HG02973 (cell line): Measurements from ENCODE around the gene SBDS.
A peak's percentile ranks its signal among the peaks of the same experiment; 100 is the strongest.
"Not testable (repeated sequence)": the region's sequence is repeated elsewhere in the genome, so short reads cannot be mapped to it uniquely, and the experiment has no call there.

ENCODE experiments used
- ATAC-seq: cut with Tn5 transposase; IDR thresholded peaks from one replicate; pipeline ENCODE4 v1.9.1; 2021; ENCODE audit warnings: moderate library complexity; ENCODE audit not compliant: unreplicated experiment

The SBDS gene

DNA sequence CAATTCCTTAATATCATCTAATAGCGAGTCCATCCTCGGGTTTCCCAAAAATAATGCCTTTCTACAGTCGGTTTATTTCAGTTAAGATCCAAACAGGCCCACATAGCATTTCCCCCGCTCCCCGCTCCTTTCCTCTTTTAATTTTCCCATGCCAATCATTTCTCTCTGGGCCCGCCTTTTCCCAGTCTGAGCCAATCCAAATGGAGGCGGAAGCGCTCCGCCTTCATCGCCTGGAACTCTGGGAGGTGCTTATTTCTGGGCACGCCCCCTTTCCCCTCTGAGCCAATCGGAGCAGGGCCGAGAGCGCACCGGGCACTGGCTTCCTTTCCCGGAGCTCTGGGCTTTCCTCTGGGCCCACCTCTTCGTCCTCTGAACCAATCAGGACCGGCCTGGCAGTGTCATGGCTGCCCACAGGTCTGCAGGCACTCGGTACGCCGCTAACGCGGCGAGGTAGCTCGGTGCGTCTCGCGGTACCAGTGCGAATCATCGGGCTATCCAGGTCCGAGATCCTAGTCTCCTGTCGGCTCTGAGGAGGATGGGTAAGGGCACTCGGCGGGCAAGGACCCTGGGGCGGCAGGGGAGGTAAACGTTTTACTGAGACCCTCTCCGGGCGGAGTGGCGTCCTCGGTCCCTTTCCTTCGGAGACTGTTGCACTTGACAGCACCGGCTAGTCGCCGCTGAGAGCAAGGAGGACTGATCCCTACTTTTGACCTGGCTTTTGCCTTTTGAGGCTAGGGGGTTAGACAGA, 1.2 kb upstream of the SBDS start, which contains the start of gene TYW1:
Gene TYW1 (plus strand): TSS at position 390 of the 748 bp plus-strand sequence. CDS start 146 bp downstream, at position 536.
- ATAC-seq, result peak; percentile 86

DNA sequence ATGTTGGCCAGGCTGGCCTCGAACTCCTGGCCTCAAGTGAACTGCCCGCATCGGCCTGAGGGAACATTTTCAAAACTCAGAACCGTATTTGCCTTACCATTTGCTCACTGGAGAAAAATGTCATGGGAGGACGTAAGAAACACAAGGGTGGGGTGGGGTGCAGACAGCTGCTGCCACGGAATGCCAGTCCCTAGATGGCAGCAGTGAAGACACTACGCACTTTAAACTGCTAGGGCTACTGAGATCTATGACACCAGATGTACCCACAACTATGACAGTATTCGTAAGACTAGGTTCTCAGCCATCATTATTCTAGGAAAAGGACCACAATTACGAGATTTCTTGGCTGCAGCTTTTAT, 716 bp downstream of the SBDS start:
- ATAC-seq, result peak; percentile 15

DNA sequence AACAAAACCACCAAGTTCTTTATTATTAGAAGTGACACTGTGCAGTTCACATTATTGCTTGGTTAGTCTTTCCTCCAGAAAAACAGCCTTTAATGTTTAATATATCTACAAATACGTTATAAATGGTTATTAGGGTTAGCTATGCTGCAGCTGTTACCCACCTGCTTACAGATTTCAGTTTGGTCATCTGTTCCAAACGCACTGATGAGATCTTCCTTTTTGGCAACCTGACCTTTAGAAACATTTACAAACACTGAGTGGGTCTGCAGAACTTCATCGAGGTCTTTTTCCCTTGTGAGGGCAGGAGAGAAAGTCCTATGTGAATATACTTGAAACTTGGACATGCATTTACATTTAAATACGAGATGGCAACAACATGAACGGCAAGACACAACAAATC, 1.3 kb downstream of the SBDS start:
- not testable (repeated sequence) for ATAC-seq

DNA sequence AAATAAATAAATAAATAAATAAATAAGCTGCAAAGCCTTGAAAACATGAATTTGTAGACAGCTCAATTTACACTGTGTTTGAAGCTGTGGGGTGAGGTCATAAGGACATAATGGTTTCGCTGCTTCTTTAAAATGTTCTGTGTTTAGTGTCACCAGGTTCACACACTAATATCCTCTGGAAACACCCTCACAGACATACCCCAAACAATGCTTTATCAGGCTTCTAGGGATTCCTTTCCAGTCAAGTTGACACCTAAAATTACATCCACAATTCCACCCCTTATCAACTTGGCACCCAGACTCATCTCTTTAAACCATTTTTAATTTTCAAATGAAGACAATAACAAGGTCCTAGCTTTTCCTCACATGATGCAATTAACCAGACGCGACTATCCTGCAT, 5.8 kb downstream of the SBDS start:
- not testable (repeated sequence) for ATAC-seq

DNA sequence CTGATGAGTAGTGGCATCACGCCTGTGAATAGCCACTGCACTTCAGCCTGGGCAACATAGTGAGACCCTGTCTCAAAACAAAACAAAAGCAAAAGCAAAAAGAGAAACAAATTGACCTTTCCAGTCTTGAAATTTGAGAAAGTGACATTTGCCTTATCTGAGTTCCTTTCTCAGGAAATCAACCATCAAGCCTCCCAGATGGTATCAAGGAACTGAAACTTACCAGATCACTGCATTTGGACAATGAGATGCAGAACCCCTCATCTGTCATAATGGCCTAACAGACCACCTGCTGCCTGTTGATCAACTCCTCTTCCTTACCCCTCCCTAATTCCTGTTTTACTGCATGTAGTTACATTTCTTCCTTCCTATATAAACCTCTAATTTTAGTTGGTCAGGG, 15.1 kb downstream of the SBDS start:
- ATAC-seq, result not testable (repeated sequence)

DNA sequence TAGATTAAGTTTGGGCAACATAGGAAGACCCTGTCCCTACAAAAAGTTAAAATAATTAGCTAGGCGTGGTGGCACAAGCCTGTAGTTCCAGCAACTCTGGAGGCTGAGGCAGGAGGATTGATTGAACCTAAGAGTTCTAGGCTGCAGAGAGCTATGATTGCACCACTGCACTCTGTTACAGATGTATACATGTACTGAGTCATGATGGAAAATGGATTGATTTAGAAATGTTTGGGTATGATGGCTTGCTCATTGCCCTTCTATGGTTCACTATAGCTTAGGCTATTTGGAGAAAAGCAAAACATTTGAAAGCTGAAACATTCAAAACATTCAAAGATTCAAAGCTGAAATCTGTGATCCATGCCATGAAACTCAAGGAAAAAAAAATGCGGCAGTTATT, 16.4 kb downstream of the SBDS start:
- ATAC-seq, result not testable (repeated sequence)

DNA sequence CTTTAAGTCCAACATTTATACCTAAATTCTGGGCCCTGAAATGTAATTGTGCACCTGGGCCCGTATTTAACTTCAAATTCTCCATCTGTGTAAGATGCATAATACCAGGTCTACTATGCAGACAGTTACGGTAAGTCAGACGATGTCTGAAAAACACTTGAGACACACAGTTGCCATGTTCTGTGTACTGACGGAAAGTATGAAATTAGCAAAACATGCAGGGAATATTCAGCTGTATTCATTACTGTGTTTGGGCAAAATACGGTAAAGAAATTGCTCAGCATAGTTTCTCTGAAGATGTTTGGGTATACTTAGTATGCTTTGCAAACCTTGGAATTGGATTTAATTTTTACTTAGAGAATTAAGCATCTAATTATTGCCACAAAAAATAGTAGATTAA, 17.1 kb downstream of the SBDS start:
- not testable (repeated sequence) for ATAC-seq

DNA sequence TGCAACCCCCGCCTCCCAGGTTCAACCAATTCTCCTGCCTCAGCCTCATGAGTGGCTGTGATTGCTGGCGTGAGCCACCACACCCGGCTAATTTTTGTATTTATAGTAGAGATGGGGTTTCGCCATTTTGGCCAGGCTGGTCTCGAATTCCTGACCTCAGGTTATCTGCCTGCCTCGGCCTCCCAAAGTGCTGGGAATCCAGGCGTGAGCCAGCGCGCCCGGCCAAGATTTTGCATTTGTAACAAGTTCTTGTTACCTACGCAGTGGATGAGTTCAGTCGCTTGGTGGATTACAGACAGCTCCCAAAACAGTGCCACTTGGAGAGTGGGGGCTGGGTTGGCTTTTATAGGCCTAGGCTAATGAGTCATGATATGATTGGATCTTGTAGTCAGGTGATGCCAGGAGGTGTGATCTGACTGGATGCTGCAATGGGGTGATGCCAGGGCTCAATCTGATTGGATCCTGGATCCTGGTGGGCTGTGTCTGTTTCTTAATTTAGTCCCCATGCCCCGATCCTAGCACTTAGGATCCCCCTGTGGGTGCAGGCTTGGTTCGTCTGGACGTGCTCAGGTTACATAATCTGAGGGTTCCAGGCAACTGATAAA, 20.3 kb downstream of the SBDS start:
- ATAC-seq, result no peak

DNA sequence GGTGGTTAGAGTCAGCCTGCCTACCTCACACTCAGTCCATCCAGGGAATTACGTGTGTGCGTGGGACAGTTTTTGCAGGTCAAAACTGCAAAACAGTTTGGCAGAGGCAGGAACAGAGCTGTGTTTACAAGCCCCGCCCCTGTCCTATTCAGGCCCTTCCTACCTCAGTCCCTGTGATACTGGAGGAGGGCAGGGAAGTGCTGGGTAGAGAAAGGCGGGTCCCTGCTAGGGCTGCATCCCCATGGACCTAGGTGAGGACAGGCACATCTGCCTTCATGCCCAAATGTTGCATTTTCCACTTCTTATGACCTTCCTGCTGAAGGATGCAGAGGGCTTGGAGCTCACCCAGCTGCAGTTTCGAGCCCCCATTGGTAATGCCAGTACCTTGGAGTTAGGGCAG, 25.1 kb downstream of the SBDS start:
- no peak for ATAC-seq

DNA sequence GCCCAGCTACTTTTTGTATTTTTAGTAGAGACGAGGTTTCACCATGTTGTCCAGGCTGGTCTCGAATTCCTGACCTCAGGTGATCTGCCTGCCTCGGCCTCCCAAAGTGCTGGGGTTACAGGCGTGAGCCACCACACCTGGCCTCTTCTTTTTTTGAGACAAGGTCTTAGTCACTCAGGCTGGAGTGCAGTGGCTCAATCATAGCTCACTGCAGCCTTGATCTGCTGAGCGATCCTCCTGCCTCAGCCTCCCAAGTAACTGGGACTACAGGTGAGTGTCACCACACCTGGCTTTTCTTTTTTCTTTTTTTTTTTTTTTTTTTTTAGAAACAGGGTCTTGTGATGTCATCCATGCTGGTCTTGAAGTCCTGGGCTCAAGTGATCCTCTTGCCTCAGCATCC, 26.4 kb downstream of the SBDS start:
- ATAC-seq, result not testable (repeated sequence)

DNA sequence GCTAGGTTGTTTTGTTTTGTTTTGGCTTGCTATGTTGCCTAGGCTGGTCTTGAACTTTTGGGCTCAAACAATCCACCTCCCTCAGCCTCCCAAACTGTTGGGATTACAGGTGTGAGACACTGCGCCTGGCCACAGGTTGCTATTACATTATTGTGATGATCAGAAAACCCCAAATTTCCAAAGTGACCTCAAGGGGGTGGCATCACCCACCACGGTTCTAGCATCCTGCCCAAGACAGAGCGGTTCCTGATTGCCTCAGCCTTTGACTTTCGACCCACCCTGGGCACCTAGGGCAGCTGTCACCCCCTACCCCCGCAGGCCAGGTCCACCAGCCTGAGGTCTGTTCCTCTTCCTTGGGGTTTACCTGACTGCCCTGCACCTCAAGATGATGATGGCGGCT, 28.4 kb downstream of the SBDS start:
- no peak for ATAC-seq

DNA sequence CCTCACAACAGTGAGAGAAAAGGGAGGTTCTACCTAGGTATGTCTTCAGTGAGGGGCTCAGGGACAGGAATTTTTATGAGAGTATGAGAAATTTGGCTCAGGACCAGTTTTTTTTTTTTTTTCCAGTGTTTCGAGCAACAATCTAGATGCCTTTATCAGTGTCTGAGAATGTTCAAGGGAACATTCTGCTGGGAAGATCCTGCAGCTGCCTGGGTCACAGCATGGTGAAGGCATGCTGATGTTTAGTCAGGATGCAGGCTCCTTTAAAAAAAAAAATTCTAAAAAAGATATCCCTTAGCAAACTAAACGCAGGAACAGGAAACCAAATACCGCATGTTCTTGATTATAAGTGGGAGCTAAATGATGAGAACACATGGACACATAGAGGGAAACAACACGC, 31.0 kb downstream of the SBDS start:
- no peak for ATAC-seq

DNA sequence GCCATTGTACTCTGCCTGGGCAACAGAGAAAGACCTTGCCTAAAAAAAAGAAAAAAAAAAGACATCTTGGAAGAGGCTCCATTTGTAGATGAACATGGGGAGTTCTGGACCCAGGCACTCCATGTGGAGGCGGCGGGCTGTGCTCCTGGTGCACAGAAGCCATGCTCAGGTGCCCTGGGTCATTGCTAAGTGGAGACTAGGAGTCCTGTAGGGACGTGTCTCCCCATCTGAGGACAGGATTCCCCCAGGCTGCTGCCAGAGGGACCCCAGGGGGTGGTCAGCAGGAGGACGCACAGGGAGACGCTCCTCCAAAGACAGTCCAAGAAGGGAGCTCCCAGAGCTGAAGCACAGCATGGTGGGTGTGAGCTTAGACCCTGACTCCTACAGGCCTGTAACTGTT, 34.3 kb downstream of the SBDS start:
- ATAC-seq, result no peak

DNA sequence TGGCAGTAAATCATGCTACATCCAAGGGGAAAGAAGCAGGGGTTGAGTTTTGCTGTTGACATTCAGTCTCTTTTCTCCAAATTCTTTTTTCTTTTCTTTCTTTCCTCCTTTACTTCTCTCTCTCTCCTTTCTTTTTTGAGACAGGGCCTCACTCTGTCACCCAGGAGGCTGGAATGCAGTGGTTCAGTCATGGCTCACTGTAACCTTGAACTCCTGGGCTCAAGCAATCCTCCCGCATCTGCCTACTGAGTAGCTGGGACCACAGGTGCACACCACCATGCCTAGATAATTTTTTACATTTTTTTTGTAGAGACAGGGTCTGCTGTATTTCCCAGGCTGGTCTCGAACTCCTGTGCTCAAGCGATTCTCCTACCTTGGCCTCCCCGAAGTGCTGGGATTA, 35.2 kb downstream of the SBDS start:
- ATAC-seq, result no peak

DNA sequence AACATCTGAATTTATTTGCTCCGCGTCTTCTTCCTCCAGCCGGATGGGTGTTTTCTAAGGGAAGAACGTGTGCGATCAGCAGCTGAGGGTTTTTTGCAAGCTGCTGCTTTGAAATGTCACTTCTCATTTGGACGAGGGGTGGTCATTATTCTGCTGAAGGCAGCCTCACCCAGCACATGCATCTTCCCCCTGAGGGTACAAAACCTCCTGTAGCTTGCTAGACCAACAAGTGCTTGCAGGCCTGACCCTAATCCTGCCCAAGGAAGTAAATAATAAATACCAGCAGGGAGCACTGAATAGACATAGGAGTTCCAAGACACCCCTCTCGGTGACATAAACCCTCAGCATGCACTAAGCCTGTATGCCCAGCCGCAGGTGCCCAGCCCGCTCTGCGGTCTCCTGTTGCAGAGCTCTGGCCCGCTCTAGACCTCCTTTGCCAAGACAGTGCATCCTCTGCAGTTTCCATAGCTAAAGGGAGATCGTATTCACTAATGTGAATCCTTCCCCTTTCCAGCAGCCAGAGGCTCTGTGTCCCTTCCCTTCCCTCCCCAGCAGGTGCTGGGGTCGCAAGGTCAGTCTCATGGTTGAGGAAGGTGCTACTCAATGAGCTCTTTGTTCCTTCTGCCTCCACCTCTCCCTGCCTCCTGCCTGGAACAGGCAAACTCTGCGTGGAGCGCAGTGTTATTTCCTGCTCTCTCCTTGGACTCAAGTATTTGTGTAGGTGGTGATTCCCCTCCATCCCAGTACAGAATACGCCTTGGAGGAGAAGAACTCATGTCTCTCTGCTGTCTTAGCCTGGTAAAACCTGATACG, 36.6 kb downstream of the SBDS start:
- ATAC-seq, result no peak

DNA sequence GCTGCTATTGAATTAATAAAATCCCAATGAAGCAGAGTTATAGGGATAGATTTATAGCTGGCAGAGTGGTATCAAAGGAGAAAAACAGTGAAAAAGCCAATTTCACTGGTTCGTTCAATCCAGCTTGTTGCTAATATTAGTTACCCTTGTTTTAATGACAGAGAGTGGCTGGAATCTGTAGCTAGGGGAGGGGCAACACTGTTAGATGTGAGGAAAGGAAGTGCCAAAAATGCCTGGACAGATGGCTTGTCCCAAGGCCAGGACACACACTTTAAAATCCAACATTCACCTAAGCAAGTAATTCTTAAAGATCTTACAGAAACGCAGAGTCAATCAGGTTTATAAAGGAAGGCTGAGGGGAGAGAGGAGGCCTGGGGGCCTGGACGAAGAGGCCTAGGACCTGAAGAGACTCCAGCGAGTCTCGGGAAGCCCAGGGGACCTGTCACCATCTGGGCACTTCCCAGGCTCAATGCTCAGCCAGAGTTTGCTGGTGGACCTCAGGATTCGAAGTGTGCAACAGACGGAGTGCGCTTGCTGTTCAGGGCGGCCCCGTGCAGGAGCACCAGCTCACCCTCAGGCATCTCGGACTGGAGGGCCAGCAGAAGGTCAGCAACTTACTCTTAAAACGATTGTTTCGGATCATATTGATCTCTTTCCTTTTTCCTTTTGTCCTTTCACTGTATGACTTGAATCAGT, 37.6 kb downstream of the SBDS start:
- no peak for ATAC-seq

DNA sequence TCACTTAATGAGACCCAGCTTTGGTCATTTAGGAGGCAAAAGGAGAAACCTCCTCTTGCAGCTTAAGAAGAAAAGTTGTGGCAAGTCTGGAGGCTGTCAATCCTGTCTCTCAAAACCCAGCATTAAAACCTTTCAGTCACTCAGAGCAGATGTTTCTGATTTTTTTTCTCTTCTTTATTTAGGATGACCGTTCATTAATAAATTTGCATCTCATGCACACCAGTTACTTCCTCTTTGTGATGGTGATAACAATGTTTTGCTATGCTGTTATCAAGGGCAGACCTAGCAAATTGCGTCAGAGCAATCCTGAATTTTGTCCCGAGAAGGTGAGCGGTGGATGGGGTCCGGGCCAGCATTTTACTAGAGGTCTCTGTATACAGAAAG, 42.4 kb downstream of the SBDS start:
- no peak for ATAC-seq

DNA sequence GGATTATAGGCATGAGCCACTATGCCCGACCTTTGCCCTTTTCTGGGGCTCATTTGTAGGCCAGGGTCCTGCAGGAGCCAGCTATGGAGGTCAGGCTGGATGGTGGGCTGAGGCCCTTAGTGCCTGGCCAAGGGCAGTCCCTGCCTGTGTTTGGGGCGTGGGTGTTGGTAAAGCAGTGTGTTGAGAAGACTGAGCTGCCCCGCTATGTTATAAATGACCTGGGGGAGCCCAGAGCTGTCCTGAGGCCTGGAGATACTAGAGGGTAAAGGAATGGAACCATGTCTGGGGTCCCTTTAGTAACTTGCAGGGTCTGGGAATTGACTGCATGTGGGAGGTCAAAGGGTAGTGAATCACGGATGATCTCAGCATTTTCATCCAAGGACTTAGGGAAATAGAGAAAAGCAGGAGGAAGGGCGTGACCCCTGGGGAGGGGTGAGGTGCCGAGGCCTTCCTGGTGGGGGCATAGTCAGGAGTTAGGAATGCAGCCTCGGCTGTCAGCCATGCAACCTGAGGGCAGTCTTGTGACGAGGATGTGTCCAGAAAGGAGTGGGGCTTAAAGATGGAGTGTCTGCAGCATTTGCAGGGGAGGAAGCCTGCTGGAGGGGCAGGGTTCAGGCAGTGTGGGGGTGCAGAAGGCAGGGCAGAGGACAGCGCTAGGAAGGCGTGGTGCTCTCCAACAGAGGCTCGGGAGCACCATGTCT, 42.9 kb downstream of the SBDS start:
- ATAC-seq, result no peak

DNA sequence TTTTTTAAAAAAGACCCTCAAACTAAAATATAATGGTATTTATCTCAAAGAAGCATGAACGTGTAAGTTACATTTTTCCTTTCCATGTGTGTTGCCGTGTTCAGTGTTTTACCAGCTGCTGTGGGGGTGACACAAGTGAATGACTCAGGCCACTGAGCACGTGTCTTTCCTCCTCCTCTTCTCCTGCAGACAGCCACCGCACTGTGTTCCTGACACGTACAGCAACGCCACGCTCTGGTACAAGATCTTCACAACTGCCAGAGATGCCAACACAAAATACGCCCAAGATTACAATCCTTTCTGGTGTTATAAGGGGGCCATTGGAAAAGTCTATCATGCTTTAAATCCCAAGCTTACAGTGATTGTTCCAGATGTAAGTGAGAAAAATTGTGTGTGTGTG, 44.6 kb downstream of the SBDS start:
- ATAC-seq, result no peak

DNA sequence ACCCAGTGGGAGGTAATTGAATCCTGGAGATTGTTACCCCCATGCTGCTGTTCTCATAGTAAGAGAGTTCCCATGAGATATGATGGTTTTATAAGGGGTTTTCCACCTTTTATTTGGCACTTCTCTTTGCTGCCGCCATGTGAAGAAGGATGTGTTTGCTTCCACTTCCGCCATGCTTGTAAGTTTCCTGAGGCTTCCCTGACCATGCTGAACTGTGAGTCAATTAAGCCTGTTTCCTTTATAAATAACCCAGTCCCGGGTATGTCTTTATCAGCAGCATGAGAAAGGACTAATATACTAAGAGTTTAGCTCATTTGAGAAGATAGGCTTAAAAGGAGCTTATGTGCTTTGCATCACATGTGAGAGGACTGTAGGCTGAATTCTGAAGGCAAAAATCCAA, 45.1 kb downstream of the SBDS start:
- ATAC-seq, result no peak
